HG03066 (cell line): ENCODE data around the gene CASK.
"Not testable (repeated sequence)": the region's sequence is repeated elsewhere in the genome, so short reads cannot be mapped to it uniquely, and the experiment has no call there.

Experiments used
- ATAC-seq: cut with Tn5 transposase; IDR thresholded peaks from one replicate; pipeline ENCODE4 v1.9.1; 2021; ENCODE audit warnings: low read depth; ENCODE audit not compliant: unreplicated experiment

The CASK gene

DNA sequence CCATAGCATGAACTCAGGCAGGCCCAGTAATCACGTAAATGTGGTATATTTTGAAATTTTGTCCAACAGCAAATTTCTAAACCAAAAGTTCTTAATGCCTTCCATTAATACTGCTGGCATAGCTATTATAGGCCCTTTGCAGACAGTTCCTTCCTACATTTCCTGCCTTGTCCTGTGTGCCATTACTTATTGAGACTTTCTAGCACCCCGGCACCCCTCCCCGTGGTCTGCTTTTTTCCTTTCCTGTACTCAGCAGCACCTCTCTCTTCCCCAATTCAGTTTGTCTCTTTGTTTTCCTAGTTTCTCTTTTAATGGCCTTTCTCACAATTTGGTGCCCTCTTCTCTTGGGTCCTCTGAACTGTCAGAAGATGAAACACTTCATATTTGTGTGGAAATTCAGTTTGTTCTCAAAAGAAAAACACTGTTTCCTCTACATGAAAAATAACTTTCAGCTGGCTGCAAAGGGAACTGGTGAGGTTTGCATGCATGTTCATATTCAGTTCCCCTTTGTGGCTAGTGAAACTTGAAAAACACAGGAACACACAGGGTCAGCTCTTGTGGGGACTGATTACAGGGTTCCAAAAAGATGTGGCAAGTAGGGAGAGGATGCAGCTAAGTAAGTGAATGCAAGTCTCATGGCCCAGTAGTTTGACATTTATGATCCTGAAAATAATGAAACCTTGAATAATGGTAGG, 217.5 kb downstream of the CASK start:
- ATAC-seq: peak; percentile 90

GRCh38 chrX:41705042-41705441, 218.3 kb downstream of the CASK start:
- ATAC-seq: no peak

DNA sequence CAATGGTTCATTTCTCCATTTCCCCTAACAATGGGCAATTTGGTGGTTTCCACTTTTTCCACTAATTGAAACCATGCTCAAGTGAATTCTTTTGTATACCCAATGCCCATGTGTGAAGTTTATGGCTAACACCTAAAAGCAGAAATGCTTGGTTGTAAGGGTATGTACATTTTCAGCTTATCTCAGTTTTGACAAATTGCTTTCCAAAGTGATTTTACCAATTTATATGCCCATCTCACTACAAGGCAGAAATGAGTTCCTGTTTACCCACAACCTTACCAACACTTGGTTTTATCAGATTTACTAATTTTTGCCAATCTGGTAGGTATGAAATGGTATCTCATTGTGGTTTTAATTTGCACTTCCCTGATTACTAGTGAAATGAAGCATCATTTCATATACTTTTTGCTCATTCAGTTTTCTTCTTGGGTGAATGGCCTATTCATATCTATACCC, 219.8 kb downstream of the CASK start:
- ATAC-seq: no peak

DNA sequence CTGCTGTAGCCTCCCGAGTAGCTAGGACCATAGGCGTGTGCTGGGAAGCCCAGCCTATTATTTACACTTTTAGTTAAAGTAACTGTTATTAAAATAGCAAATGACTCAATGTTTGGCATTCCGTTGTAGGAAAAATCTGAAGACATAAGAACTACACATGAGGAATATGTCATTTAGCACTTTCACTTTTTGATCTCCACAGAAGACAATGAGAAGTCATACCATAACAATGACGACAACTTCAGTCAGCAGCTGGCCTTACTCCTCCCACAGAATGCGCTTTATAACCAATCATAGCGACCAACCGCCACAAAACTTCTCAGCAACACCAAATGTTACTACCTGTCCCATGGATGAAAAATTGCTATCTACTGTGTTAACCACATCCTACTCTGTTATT, 227.9 kb downstream of the CASK start:
- ATAC-seq: no peak

- ATAC-seq: no peak
These were observed 230.3 kb downstream of the CASK start for GRCh38 chrX:41693024-41693423.

GRCh38 chrX:41692162-41692749, 231.1 kb downstream of the CASK start:
- no peak for ATAC-seq

DNA sequence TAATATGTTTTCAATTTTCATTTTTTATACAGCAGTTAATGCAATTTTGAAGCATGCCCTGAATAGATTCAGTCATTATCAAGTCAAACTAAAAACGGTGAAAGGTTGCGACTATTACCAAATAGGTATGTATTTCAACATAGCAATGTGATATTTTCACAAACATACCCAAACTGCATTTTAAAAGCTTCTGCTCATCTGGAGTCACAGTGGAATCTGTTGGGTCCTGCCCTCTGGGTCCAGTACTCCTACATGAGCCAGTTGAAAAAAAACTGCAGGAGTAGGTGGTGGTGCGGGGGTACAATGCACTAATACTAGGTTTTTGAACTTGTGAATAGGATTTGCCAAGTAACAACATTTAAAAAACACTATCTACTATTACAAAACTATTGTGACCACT, 233.6 kb downstream of the CASK start:
- ATAC-seq: no peak

- ATAC-seq: no peak
These were observed 234.5 kb downstream of the CASK start, which contains the start of gene GPR34 for GRCh38 chrX:41688835-41689234. GPR34 (plus strand) TSS chrX:41688973; CDS start chrX:41695634, 6,661 bp downstream.

- ATAC-seq: no peak
These were observed 235.2 kb downstream of the CASK start for GRCh38 chrX:41688156-41688555.

GRCh38 chrX:41686788-41687187, 236.6 kb downstream of the CASK start:
- no peak for ATAC-seq

DNA sequence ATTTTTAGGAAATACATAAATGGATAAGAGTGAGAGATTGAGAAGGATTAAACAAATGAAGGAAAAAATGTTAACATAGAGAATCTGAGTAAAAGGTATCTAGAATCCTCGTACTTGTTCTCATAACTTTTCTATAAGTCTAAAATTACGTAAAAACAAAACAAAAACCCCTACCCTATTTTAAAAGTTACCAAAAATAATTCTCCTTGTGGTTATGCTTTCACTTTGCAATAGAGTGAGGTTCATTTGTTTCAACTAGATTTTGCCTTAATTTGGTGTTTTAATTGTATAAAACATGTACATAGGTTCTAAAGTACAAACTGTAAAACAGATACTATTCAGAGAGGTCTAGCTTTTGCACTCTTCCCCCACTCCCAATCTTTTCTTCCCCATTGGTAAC, 238.4 kb downstream of the CASK start:
- ATAC-seq: no peak

GRCh38 chrX:41684138-41684537, 239.2 kb downstream of the CASK start:
- no peak for ATAC-seq

- no peak for ATAC-seq
These were observed 245.9 kb downstream of the CASK start for GRCh38 chrX:41677183-41678060.

DNA sequence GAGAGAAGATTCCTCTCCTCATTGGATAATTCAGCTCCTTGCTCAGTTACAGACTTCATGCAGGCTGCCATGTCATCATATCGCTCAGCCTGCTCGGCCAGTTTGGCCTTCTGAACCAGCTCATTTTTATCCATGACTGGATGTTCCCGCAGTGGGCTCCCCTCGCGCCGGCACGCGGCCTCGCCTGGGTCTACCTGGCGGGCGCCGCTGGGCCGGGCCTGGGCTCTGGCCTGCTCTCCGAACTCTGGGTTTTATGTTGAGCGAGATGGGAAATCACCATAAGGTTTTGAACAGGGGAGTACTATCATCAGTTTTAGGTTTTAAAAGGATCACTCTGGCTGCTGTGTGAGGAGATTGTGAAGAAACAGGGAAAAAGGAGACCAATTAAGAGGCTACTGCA, 247.0 kb downstream of the CASK start:
- ATAC-seq: not testable (repeated sequence)

DNA sequence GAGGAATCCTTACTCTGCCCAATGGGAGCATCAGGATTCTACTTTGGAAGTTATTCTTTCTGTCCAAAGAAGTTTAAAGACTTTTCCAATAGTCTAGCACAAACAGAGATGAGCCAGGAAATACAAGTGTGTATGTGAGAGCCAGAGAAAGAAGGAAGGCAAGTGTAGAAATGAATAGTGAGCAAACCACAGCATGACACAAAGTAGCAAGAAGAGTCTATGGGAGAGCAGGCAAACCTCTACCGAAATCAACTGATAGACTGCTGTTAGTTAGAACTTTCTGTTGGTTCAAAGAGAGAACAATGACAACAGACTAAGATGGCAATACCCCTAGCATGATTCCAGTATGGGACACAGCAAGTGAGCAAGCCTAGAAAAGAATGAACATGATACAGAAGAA, 250.7 kb downstream of the CASK start:
- ATAC-seq: no peak

- no peak for ATAC-seq
These were observed 252.3 kb downstream of the CASK start for GRCh38 chrX:41671082-41671481.

DNA sequence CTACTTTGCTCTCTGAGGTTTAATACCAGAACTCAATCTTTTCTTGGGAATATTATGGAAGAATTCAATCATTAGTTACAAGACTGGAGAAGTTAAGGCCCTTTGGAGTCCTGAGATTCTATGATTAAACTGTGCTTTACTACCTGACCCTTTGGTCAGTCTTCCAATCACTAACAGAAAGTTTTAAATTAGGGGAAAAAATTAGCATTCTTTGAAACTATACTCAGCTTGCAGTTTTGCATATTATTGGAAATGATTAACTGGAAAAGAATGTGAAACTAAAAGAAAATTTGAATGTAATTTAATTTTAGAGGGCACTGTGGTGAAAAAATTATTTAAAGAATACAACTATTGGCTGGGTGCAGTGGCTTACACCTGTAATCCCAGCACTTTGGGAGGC, 253.2 kb downstream of the CASK start:
- ATAC-seq: no peak

GRCh38 chrX:41667631-41668030, 255.7 kb downstream of the CASK start:
- no peak for ATAC-seq

GRCh38 chrX:41666251-41666650, 257.1 kb downstream of the CASK start:
- no peak for ATAC-seq

- ATAC-seq: no peak
These were observed 257.7 kb downstream of the CASK start for GRCh38 chrX:41665686-41666085.

- ATAC-seq: no peak
These were observed 258.4 kb downstream of the CASK start for GRCh38 chrX:41664908-41665307.
